Stomach (tissue), 19 donors: ENCODE measurements around the gene PIK3CB. TPM values are rescaled to one million over a fixed set of nuclear protein-coding genes. Genes with fewer than 3 reads are reported as not detected.

ENCODE experiments used
- DNase-seq, 2 donors: peaks; one replicate each; pipeline versions ENCODE4 v3.0.0 to v3.0.0-alpha.2; 2013 to 2019
- H3K27ac ChIP-seq, 5 donors: fragments of 200-600 bp in 4 of 5; sonication (generic) in 4 of 5; one replicate each; pipeline ENCODE4 v1.5.1; 2013 to 2019; ENCODE audit warnings: mild to moderate bottlenecking in 1 of 5, moderate library complexity in 1 of 5
- H3K27me3 ChIP-seq, 3 donors: fragments of 200-600 bp; sonication (generic); one replicate each; pipeline ENCODE4 v1.5.1; 2017 to 2019; ENCODE audit warnings: mixed run types in 1 of 3
- H3K36me3 ChIP-seq, 4 donors: fragments of 200-600 bp; sonication (generic); 1 replicate in 3 of 4; 2 replicates in 1 of 4; pipeline ENCODE4 v1.5.1; 2016 to 2019
- H3K4me1 ChIP-seq, 4 donors: fragments of 200-600 bp; sonication (generic); one replicate each; pipeline ENCODE4 v1.5.1; 2016 to 2019
- H3K4me3 ChIP-seq, 4 donors: fragments of 200-600 bp; sonication (generic) in 3 of 4; one replicate each; pipeline ENCODE4 v1.5.1; 2016 to 2019; ENCODE audit warnings: mild to moderate bottlenecking in 1 of 4
- H3K9me3 ChIP-seq, 4 donors: fragments of 200-600 bp; sonication (generic); one replicate each; pipeline ENCODE4 v1.5.1; 2016 to 2019
- CTCF ChIP-seq, 7 experiments: fragments of 450-650 bp in 4 of 7; fragments of 200-600 bp in 3 of 7; sonication (generic) in 3 of 7; IDR thresholded peaks; one replicate each; pipeline ENCODE4 v1.5.1; 2016 to 2019; ENCODE audit warnings: antibody characterized with exemption in 7 of 7, control low read depth in 2 of 7, mild to moderate bottlenecking in 1 of 7
- EP300 ChIP-seq: sonication (generic); formaldehyde crosslinking; IDR thresholded peaks from one replicate; pipeline ENCODE4 v1.6.1; 2017; ENCODE audit warnings: antibody characterized with exemption
- POLR2A ChIP-seq, 4 donors: fragments of 450-650 bp; IDR thresholded peaks; one replicate each; pipeline ENCODE4 v1.6.1; 2016; ENCODE audit warnings: antibody characterized with exemption in 4 of 4, control low read depth in 2 of 4, mild to moderate bottlenecking in 1 of 4, moderate library complexity in 1 of 4
- POLR2AphosphoS5 ChIP-seq, 3 donors: sonication (generic); formaldehyde crosslinking; IDR thresholded peaks; one replicate each; pipeline ENCODE4 v1.6.1; 2016; ENCODE audit warnings: antibody characterized with exemption in 3 of 3
- WGBS, 5 donors: extraction: QIAGEN DNeasy Blood & Tissue Kit in 3 of 5; methylation state at CpG; one replicate each; pipeline versions ENCODE4 v1.1.5 to v1.1.7; 2013 to 2018; 5-methylcytosine and 5-hydroxymethylcytosine counted together
- intact Hi-C: fragments of 100-400 bp; cut with DNase I; formaldehyde crosslinking; loops from one replicate; pipeline ENCODE4 v1.15.1; 2023; ENCODE audit warnings: low total_unique reads
- long read RNA-seq, 10 donors: transcript quantifications; one replicate each; lab custom pipeline, GENCODE V29; 2026
- polyA plus RNA-seq, 3 donors: library from polyadenylated mRNA; stranded (reverse); fragments of 200-250 nt; gene quantifications; one replicate each; pipeline ENCODE4 v1.2.3, GENCODE V29; 2013
- total RNA-seq, 5 donors: library from RNA; depleted of rRNA; stranded (reverse); fragments of >200 nt; gene quantifications; one replicate each; pipeline versions ENCODE4 v1.1.0 to v1.2.3, GENCODE V29; 2014 to 2016
- donor health status: healthy with polysubstance abuse.
- donor health status: Bipolar disorder and iron deficiency.
- donor health status: healthy.

PIK3CB gene
- total RNA-seq (10 to 100 TPM in 3 of 5 donors, 1 to 10 TPM in 2; 2.9 to 43.7 (median 11.6) TPM), polyA plus RNA-seq (1 to 10 TPM; 8.5 to 9.2 (median 9.2) TPM)
- long read RNA-seq, donor 1, result 0 reads
- long read RNA-seq, donor 2, result 0 reads
- long read RNA-seq, donor 3, result 0 reads
- long read RNA-seq, donor 4, partial matches to known transcripts, result 0 of 1 reads
- long read RNA-seq, donor 4, other reads (novel, unspliced or antisense), result 0 of 1 reads
- long read RNA-seq, donor 5, partial matches to known transcripts, result 0 of 1 reads
- long read RNA-seq, donor 5, other reads (novel, unspliced or antisense), result 0 of 1 reads
- long read RNA-seq, donor 6, result 0 reads
- long read RNA-seq, donor 7, result 0 reads
- long read RNA-seq, donor 8, result 0 reads
- long read RNA-seq, donor 9, result 0 reads
- long read RNA-seq, donor 10, partial matches to known transcripts, result 5 of 5 reads
- long read RNA-seq, donor 10, other reads (novel, unspliced or antisense), result 0 of 5 reads

- no peaks in the 10 kb centered on the region for H3K36me3 ChIP-seq
- H3K4me1 ChIP-seq, result peaks cover 11 to 31% (median 24%) of the 10 kb centered on the region in 4 donors
- H3K4me3 ChIP-seq, result peak within 1 kb of the TSS; percentile 72 to 95 (median 84)
- whole genome bisulfite sequencing, 5 donors, result 0 to 2% (median 1%) methylated on average over 44 to 88 of the region's 88 CpGs
- no peaks in the 10 kb centered on the region for H3K9me3 ChIP-seq
- H3K27me3 ChIP-seq, result no peaks in the 10 kb centered on the region
- intact Hi-C loops, result loop anchor here (10.0 kb wide), 1 partner anchor 80 kb away; no protein-coding TSS in a partner anchor
- TF ChIP-seq POLR2AphosphoS5 (IDR thresholded peaks at IDR 0.05), result peak; percentile 15 to 89 (median 84)
- TF ChIP-seq EP300, result no peak
- peak within 1 kb of the TSS; percentile 89 to 94 (median 92) for H3K27ac ChIP-seq
- DNase-seq, result peak; percentile 92 to 96
These were observed at the start of gene PIK3CB for GRCh38 chr3:138834596-138835396. Gene PIK3CB, minus strand, starts transcription at chr3:138834928. Its CDS starts 75,585 bp downstream, at chr3:138759343.

- intact Hi-C loops, result no loop called here
- H3K9me3 ChIP-seq, result peaks cover 0 to 3% (median 2%) of the 10 kb centered on the region in 4 donors
- DNase-seq, result no peak
- peaks cover 0 to 10% (median 0%) of the 10 kb centered on the region in 4 donors for H3K4me1 ChIP-seq
- no peak overlapping the region for H3K4me3 ChIP-seq
- 25 to 52% (median 47%) methylated on average over 2 of the region's 2 CpGs for WGBS, 5 donors
- TF ChIP-seq EP300 (no peak), POLR2A (IDR thresholded peaks at IDR 0.05) (no peak), POLR2AphosphoS5 (IDR thresholded peaks at IDR 0.05) (peak in 1 of 3 donors; percentile 7)
- no peaks in the 10 kb centered on the region for H3K36me3 ChIP-seq
- H3K27ac ChIP-seq, result peak overlapping the region in 4 of 5 donors; percentile 54 to 81 (median 68)
- no peaks in the 10 kb centered on the region for H3K27me3 ChIP-seq
These were observed 46.5 kb upstream of the PIK3CB start for GRCh38 chr3:138881233-138881632.

DNA sequence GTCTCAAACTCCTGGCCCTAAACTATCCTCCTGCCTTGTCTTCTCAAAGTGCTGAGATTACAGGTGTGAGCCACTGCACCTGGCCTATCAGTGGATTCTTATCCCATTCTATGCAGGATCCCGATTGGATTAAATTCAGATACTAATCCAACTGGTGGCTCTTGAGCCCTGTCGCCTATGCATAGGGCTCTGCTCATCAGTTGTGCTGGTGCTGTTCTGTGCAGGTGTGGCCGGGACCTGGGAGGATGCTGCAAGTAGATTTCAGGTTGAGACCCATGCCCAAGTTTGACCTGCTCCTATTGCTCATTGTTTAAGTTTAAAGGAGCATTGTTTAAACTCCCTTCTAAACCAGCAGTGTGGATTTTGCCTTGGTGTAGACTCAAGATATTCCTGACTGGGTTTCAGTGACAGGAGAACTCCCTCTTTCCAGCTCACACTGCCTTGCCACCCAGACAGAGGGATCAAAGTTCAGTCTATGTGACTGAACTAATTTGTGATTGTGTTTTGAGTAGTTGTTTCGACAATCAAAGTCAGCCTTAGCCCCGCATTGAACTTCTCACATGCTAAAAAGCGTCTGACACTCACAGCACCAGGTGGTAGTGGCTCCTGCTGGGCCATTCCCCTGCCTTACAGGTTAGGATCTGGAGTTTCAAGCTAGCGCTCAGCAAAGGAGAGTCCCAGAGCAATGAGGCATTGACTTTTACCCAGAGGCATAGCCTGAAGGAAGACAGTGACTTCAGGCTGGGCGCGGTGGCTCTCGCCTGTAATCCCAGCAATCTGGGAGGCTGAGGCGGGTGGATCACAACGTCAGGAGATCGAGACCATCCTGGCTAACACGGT, 45.0 kb upstream of the PIK3CB start:
- H3K27ac ChIP-seq, result peak overlapping the region in 2 of 5 donors; percentile 28 to 42
- DNase-seq, result peak in 1 of 2 donors; percentile 51
- H3K9me3 ChIP-seq, result peaks cover 0 to 8% (median 5%) of the 10 kb centered on the region in 4 donors
- WGBS, 5 donors, result 60 to 68% (median 65%) methylated on average over 13 to 14 of the region's 14 CpGs
- H3K4me3 ChIP-seq, result no peak overlapping the region
- H3K36me3 ChIP-seq, result no peaks in the 10 kb centered on the region
- peaks cover 0 to 10% (median 0%) of the 10 kb centered on the region in 4 donors for H3K4me1 ChIP-seq
- TF ChIP-seq POLR2AphosphoS5 (IDR thresholded peaks at IDR 0.05), result no peak
- TF ChIP-seq POLR2A (IDR thresholded peaks at IDR 0.05), result no peak
- no peak for TF ChIP-seq EP300
- no peak for TF ChIP-seq CTCF (IDR thresholded peaks at IDR 0.05)
- intact Hi-C loops, result no loop called here
- H3K27me3 ChIP-seq, result no peaks in the 10 kb centered on the region

DNA sequence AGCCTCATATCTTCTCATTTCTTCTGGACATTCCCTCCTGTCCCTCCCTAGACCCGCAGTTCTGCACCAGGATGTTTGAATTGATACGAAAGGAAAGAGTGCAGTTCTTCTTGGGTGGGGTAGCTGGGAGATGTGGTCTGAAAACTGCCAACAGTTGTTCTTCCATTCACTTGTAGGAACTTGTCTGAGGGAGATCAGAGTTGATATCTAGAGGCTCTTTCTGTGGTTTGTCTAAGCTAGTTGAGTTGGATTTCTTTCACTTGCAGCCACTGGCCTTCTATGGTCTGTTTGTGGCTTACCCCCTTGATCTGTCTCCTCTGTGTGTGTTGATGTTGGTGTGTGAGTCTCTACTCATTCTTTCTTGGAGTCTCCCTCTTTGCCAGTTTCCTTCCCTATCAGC, 42.5 kb upstream of the PIK3CB start:
- H3K27me3 ChIP-seq, result no peaks in the 10 kb centered on the region
- TF ChIP-seq EP300 (no peak), CTCF (IDR thresholded peaks at IDR 0.05) (no peak)
- H3K9me3 ChIP-seq, result peaks cover 0 to 8% (median 5%) of the 10 kb centered on the region in 4 donors
- intact Hi-C loops, result no loop called here
- DNase-seq, result no peak
- H3K27ac ChIP-seq, result no peak overlapping the region
- peaks cover 0 to 10% (median 0%) of the 10 kb centered on the region in 4 donors for H3K4me1 ChIP-seq
- WGBS, 5 donors, result 82 to 92% (median 87%) methylated on average over 2 of the region's 2 CpGs
- no peaks in the 10 kb centered on the region for H3K36me3 ChIP-seq
- no peak overlapping the region for H3K4me3 ChIP-seq
